OCI-LY7 (cell line): ENCODE measurements around the gene CALM3. TPM values are rescaled to one million over a fixed set of nuclear protein-coding genes. Genes with fewer than 3 reads are reported as not detected.

Experiments used
- BruUV-seq: library from RNA; stranded (reverse); fragments of 400-500 nt; replicated peaks from 2 replicates; lab custom pipeline; 2021; lab: Mats Ljungman, UMichigan
- CTCF ChIA-PET: fragments of 300-600 bp; sonication (Branson Sonifier 250); formaldehyde crosslinking; loops from one replicate; lab custom pipeline; 2022; ENCODE audit warnings: antibody characterized with exemption; ENCODE audit not compliant: unreplicated experiment; lab: Charles Lee
- POLR2A ChIA-PET: fragments of 300-600 bp; sonication (Branson Sonifier 250); formaldehyde crosslinking; loops from one replicate; lab custom pipeline; 2022; ENCODE audit warnings: antibody characterized with exemption; lab: Charles Lee
- DNase-seq: peaks from one replicate; pipeline ENCODE4 v3.0.0-alpha.2; 2015; ENCODE audit warnings: low spot score
- H2AFZ ChIP-seq: fragments of 200-600 bp; sonication (generic), shearing (Covaris generic); 2 replicates; pipeline ENCODE4 v1.6.1; 2014; ENCODE audit warnings: mild to moderate bottlenecking, antibody characterized with exemption, low read length, moderate library complexity
- H3K27ac ChIP-seq: fragments of 200-600 bp; sonication (generic); 2 replicates; pipeline ENCODE4 v1.5.1; 2014; ENCODE audit warnings: mixed run types, low read depth, mild to moderate bottlenecking, moderate library complexity, low read length, inconsistent platforms; ENCODE audit not compliant: poor library complexity, severe bottlenecking
- H3K36me3 ChIP-seq: fragments of 200-600 bp; sonication (generic); 2 replicates; pipeline ENCODE4 v1.6.1; 2014; ENCODE audit warnings: mild to moderate bottlenecking, antibody characterized with exemption, low read length, moderate library complexity, mixed read lengths; ENCODE audit not compliant: insufficient read depth
- H3K4me1 ChIP-seq: fragments of 200-600 bp; sonication (generic); 2 replicates; pipeline ENCODE4 v1.5.1; 2014; ENCODE audit warnings: mild to moderate bottlenecking, low read length; ENCODE audit not compliant: insufficient read depth, poor library complexity, severe bottlenecking
- H3K4me2 ChIP-seq: fragments of 200-600 bp; sonication (generic); 2 replicates; pipeline ENCODE4 v1.6.1; 2014; ENCODE audit warnings: mild to moderate bottlenecking, low read length
- H3K4me3 ChIP-seq: fragments of 200-600 bp; sonication (generic); 2 replicates; pipeline ENCODE4 v1.5.1; 2014; ENCODE audit warnings: mild to moderate bottlenecking, low read depth, low read length; ENCODE audit not compliant: poor library complexity, severe bottlenecking
- H3K79me2 ChIP-seq: fragments of 200-600 bp; sonication (generic); 2 replicates; pipeline ENCODE4 v1.6.1; 2016; ENCODE audit warnings: low read depth, mild to moderate bottlenecking, low read length, moderate library complexity, mixed read lengths; ENCODE audit not compliant: insufficient read depth
- H3K9me2 ChIP-seq: fragments of 200-600 bp; sonication (generic); 2 replicates; pipeline ENCODE4 v1.6.1; 2016; ENCODE audit warnings: mild to moderate bottlenecking, low read length, mixed read lengths; ENCODE audit not compliant: insufficient read depth
- H3K9me3 ChIP-seq: fragments of 200-600 bp; sonication (generic); 2 replicates; pipeline ENCODE4 v1.6.1; 2014; ENCODE audit warnings: mild to moderate bottlenecking, mixed run types, low read length, mixed read lengths
- H4K20me1 ChIP-seq: fragments of 200-600 bp; sonication (generic); 2 replicates; pipeline ENCODE4 v1.6.1; 2014; ENCODE audit warnings: mild to moderate bottlenecking, antibody characterized with exemption, low read length, moderate library complexity, mixed read lengths; ENCODE audit not compliant: insufficient read depth
- CTCF ChIP-seq: fragments of 200-600 bp; sonication (generic); conservative IDR thresholded peaks from 2 replicates; pipeline ENCODE4 v1.5.1; 2014; ENCODE audit warnings: mild to moderate bottlenecking, antibody characterized with exemption, low read length, moderate library complexity, mixed read lengths
- EZH2phosphoT487 ChIP-seq: fragments of 200-600 bp; sonication (generic); IDR thresholded peaks from 2 replicates; pipeline ENCODE4 v1.6.1; 2018; ENCODE audit warnings: low read depth, borderline replicate concordance, mild to moderate bottlenecking, mixed run types, antibody characterized with exemption, low read length, moderate library complexity, mixed read lengths
- intact Hi-C: fragments of 100-400 bp; cut with micrococcal nuclease; formaldehyde crosslinking; loops from one replicate; pipeline ENCODE4 v1.10.0; 2022; ENCODE audit not compliant: unreplicated experiment
- total RNA-seq, 2 experiments: library from RNA; depleted of rRNA in 1 of 2; stranded (reverse); fragments of >200 nt in 1 of 2; shearing (Covaris generic) in 1 of 2; gene quantifications; 2 replicates each; pipeline ENCODE4 v1.2.3, GENCODE V29; 2014 to 2022

The CALM3 gene
- total RNA-seq, 2 experiments from 2014 or later: 175 to 198 TPM

- no peak overlapping the region for H2AFZ ChIP-seq
- no peak overlapping the region for H3K4me3 ChIP-seq
- H4K20me1 ChIP-seq: no peaks in the 10 kb centered on the region
- no peaks in the 10 kb centered on the region for H3K4me1 ChIP-seq
- H3K9me2 ChIP-seq: no peaks in the 10 kb centered on the region
- H3K4me2 ChIP-seq: no peak overlapping the region
- no peak for DNase-seq
- no peaks in the 10 kb centered on the region for H3K79me2 ChIP-seq
- H3K27ac ChIP-seq: no peak overlapping the region
- BruUV-seq: no TSS peak
- POLR2A ChIA-PET: no interaction called here
- intact Hi-C loops: no loop called here
- no peak for TF ChIP-seq CTCF
- TF ChIP-seq EZH2phosphoT487: no peak
- CTCF ChIA-PET: no interaction called here
- H3K36me3 ChIP-seq: no peaks in the 10 kb centered on the region
- no peaks in the 10 kb centered on the region for H3K9me3 ChIP-seq
These were observed 15.6 kb upstream of the CALM3 start for GRCh38 chr19:46585539-46585938.

- intact Hi-C loops: no loop called here
- no peak overlapping the region for H3K4me2 ChIP-seq
- POLR2A ChIA-PET: no interaction called here
- H4K20me1 ChIP-seq: no peaks in the 10 kb centered on the region
- H3K36me3 ChIP-seq: no peaks in the 10 kb centered on the region
- no peak for DNase-seq
- no peak overlapping the region for H2AFZ ChIP-seq
- no peaks in the 10 kb centered on the region for H3K9me3 ChIP-seq
- TF ChIP-seq EZH2phosphoT487 (no peak), CTCF (no peak)
- no peaks in the 10 kb centered on the region for H3K9me2 ChIP-seq
- no peak overlapping the region for H3K4me3 ChIP-seq
- no peaks in the 10 kb centered on the region for H3K79me2 ChIP-seq
- H3K4me1 ChIP-seq: no peaks in the 10 kb centered on the region
- BruUV-seq: no TSS peak
- CTCF ChIA-PET: no interaction called here
- H3K27ac ChIP-seq: no peak overlapping the region
These were observed 14.8 kb upstream of the CALM3 start for GRCh38 chr19:46586294-46586693.

GRCh38 chr19:46587861-46588260 lies 13.3 kb upstream of the CALM3 start:
- BruUV-seq: no TSS peak
- POLR2A ChIA-PET: no interaction called here
- CTCF ChIA-PET: no interaction called here

More at GRCh38 chr19:46587861-46588260, 13.3 kb upstream of the CALM3 start:
- H3K9me2 ChIP-seq: no peaks in the 10 kb centered on the region
- H3K27ac ChIP-seq: no peak overlapping the region
- no peaks in the 10 kb centered on the region for H3K79me2 ChIP-seq
- no peaks in the 10 kb centered on the region for H3K9me3 ChIP-seq
- intact Hi-C loops: no loop called here
- no peaks in the 10 kb centered on the region for H3K4me1 ChIP-seq
- H4K20me1 ChIP-seq: no peaks in the 10 kb centered on the region
- no peaks in the 10 kb centered on the region for H3K36me3 ChIP-seq
- TF ChIP-seq EZH2phosphoT487: no peak
- H3K4me2 ChIP-seq: no peak overlapping the region
- DNase-seq: no peak
- no peak overlapping the region for H3K4me3 ChIP-seq
- H2AFZ ChIP-seq: no peak overlapping the region
